Measurements from ENCODE around the gene PLXNA2. TPM values are rescaled to one million over a fixed set of nuclear protein-coding genes. Genes with fewer than 3 reads are reported as not detected.

Gene PLXNA2
- total and polyA plus RNA-seq, 7 donors = 2.4 to 16.1 (median 6.4) TPM

GRCh38 chr1:208237241-208237640, 6.9 kb downstream of the PLXNA2 start:
- WGBS, 2 donors = 70 to 84% methylated on average over 8 of the region's 8 CpGs
- Histone ChIP-seq H3K36me3 (no peaks in the 10 kb centered on the region), H3K9me3 (no peaks in the 10 kb centered on the region), H3K27me3 (no peaks in the 10 kb centered on the region), H3K27ac (peak overlapping the region in 3 of 4 donors; percentile 70 to 78 (median 78)), H3K4me3 (no peak overlapping the region), H3K4me1 (peaks cover 0 to 87% (median 82%) of the 10 kb centered on the region in 4 donors)
- no peak for DNase-seq
- intact Hi-C loops (cut with DNase I) = loop anchor here (10.0 kb wide), 2 partner anchors 412 to 1542 kb away; no protein-coding TSS in a partner anchor
- TF ChIP-seq, protein P1, sequence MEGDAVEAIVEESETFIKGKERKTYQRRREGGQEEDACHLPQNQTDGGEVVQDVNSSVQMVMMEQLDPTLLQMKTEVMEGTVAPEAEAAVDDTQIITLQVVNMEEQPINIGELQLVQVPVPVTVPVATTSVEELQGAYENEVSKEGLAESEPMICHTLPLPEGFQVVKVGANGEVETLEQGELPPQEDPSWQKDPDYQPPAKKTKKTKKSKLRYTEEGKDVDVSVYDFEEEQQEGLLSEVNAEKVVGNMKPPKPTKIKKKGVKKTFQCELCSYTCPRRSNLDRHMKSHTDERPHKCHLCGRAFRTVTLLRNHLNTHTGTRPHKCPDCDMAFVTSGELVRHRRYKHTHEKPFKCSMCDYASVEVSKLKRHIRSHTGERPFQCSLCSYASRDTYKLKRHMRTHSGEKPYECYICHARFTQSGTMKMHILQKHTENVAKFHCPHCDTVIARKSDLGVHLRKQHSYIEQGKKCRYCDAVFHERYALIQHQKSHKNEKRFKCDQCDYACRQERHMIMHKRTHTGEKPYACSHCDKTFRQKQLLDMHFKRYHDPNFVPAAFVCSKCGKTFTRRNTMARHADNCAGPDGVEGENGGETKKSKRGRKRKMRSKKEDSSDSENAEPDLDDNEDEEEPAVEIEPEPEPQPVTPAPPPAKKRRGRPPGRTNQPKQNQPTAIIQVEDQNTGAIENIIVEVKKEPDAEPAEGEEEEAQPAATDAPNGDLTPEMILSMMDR (IDR thresholded peaks at IDR 0.05) = no peak
- TF ChIP-seq EP300 (IDR thresholded peaks at IDR 0.05) = no peak
- no peak for TF ChIP-seq POLR2A (IDR thresholded peaks at IDR 0.05)
- TF ChIP-seq POLR2AphosphoS5 (IDR thresholded peaks at IDR 0.05) = no peak

- intact Hi-C loops (cut with DNase I) = loop anchor here (10.0 kb wide), 2 partner anchors 411 to 1541 kb away; no protein-coding TSS in a partner anchor
- no peaks in the 10 kb centered on the region for H3K9me3 ChIP-seq
- no peak overlapping the region for H3K4me3 ChIP-seq
- H3K36me3 ChIP-seq = no peaks in the 10 kb centered on the region
- DNase-seq = peak; percentile 83
- TF ChIP-seq POLR2AphosphoS5 (IDR thresholded peaks at IDR 0.05) = peak in 1 of 4 donors; percentile 34
- TF ChIP-seq, protein P1 (IDR thresholded peaks at IDR 0.05) = no peak
- WGBS, 2 donors = 7 to 18% methylated on average over 17 of the region's 17 CpGs
- H3K27me3 ChIP-seq = no peaks in the 10 kb centered on the region
- H3K4me1 ChIP-seq = peaks cover 0 to 87% (median 82%) of the 10 kb centered on the region in 4 donors
- peak overlapping the region; percentile 70 to 78 (median 76) for H3K27ac ChIP-seq
Measured at GRCh38 chr1:208235982-208236761, 8.0 kb downstream of the PLXNA2 start.

GRCh38 chr1:208235356-208235981, 8.7 kb downstream of the PLXNA2 start:
- H3K4me1 ChIP-seq = peaks cover 0 to 87% (median 84%) of the 10 kb centered on the region in 4 donors
- H3K27me3 ChIP-seq = no peaks in the 10 kb centered on the region
- no peak for DNase-seq
- peak overlapping the region; percentile 70 to 78 (median 76) for H3K27ac ChIP-seq
- H3K4me3 ChIP-seq = no peak overlapping the region
- H3K9me3 ChIP-seq = no peaks in the 10 kb centered on the region
- WGBS, 2 donors = 50 to 67% methylated on average over 9 of the region's 9 CpGs
- intact Hi-C loops (cut with DNase I) = loop anchor here (10.0 kb wide), 2 partner anchors 411 to 1541 kb away; no protein-coding TSS in a partner anchor
- H3K36me3 ChIP-seq = no peaks in the 10 kb centered on the region
- TF ChIP-seq, protein P1 (IDR thresholded peaks at IDR 0.05) = no peak
- TF ChIP-seq POLR2A (IDR thresholded peaks at IDR 0.05) = no peak
- TF ChIP-seq EP300 (IDR thresholded peaks at IDR 0.05) = no peak
- TF ChIP-seq POLR2AphosphoS5 (IDR thresholded peaks at IDR 0.05) = no peak

DNA sequence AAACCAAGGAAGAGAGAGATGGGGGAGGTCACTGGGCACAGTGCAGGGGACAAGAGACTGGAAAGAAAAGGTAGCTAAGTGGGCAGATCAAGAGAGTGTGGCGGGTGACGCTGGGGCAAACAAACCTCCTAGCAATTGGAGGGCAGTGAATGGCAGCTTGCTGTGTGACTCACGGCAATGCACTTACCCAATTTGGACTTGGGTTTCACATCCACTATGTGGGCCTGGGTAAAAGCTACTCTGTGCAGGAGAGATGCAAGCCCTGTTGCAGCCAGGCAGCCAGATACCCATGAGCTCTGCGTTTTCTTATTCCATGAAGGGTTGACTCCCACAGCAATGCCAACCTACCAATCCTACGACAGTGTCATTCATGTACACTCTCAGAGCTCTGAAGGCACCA, 9.5 kb downstream of the PLXNA2 start:
- no peaks in the 10 kb centered on the region for H3K9me3 ChIP-seq
- 84 to 90% methylated on average over 5 of the region's 5 CpGs for WGBS, 2 donors
- intact Hi-C loops (cut with DNase I) = loop anchor here (10.0 kb wide), 2 partner anchors 410 to 1540 kb away; no protein-coding TSS in a partner anchor
- H3K27ac ChIP-seq = peak overlapping the region; percentile 70 to 78 (median 76)
- H3K4me1 ChIP-seq = peaks cover 0 to 88% (median 85%) of the 10 kb centered on the region in 4 donors
- H3K36me3 ChIP-seq = no peaks in the 10 kb centered on the region
- no peaks in the 10 kb centered on the region for H3K27me3 ChIP-seq
- TF ChIP-seq, protein P1 (IDR thresholded peaks at IDR 0.05) = no peak
- TF ChIP-seq POLR2AphosphoS5 (IDR thresholded peaks at IDR 0.05) = no peak
- H3K4me3 ChIP-seq = no peak overlapping the region
- no peak for DNase-seq
